Fibroblast of peridontal ligament (primary cell): Measurements from ENCODE around the gene MAGI1.
"Not testable (repeated sequence)": the region's sequence is repeated elsewhere in the genome, so short reads cannot be mapped to it uniquely, and the experiment has no call there.

Experiments
- DNase-seq: peaks from one replicate; pipeline ENCODE4 v3.0.0-alpha.2; 2010; ENCODE audit errors: extremely low read depth

The MAGI1 gene

DNA sequence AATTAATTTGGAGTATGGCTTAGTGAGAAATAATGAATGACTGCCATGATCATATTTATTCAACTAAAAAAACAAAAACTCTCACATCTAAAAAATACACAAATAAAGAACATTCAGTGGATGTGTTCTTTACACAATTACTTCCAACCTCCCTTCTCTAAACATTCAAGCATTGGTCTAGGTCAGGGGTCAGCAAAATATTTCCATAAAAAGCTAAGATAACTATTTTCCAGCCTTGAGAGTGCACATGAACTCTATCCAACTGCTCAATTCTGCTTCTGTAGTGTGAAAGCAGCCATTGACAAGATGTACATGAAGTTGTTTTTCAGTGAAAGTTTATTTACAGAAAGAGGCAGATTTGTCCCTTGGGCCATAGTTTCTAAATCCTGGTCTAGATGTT lies 406.3 kb downstream of the MAGI1 start:
- no peak for DNase-seq

DNA sequence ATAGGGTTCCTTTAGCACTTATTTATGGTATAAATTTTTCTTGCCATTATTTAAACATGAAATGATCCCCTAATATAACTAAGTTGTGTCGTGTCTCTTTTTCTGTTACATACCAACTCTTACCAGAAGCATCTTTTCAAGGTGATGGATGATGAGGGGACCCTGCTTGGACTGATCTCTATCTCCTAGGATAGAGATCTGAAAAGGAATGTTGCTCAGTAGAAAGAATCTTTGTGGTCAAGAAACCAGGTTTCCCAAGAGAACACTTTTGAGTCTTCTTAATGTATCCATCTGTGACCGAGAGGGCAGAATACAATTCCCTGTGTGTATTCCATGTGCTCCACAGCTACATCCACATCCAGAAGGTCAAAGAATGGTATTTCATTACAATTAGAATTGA lies 409.7 kb downstream of the MAGI1 start:
- DNase-seq: no peak

DNA sequence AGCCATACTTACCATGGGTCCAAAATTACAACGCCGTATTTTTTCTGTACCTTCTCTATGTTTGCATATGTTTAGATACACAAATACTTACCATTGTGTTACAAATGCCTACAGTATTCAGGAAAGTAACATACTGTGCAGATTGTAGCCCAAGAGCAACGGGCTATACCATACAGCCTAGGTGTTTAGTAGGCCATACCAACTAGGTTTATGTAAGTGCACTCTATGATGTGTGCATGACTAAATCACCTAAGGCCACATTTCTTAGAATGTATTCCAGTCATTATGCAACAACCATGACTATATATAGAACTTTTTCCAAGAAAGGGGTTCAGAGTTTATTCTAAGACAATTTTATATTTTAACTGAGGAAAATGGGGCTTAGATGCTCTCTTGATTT lies 411.7 kb downstream of the MAGI1 start:
- DNase-seq: peak; percentile 7

DNA sequence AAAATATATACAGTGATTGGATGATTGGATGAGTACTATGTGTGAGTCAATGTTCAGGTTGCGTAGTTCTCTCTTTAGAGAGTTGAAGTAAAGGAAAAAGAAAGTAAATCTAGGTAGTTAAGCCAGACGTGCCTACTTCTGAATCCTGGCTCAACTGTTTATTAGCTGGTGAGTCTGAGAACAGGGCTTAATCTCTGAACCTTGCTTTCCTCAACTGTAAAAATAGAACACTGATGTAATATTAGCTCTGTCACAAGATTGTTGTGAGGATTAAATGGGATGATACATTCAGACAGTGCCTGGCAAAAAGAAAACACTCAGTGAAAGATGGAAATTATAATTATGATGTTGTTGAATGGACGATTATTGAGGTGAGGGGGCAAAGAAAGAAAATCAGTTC lies 413.4 kb downstream of the MAGI1 start:
- no peak for DNase-seq

DNA sequence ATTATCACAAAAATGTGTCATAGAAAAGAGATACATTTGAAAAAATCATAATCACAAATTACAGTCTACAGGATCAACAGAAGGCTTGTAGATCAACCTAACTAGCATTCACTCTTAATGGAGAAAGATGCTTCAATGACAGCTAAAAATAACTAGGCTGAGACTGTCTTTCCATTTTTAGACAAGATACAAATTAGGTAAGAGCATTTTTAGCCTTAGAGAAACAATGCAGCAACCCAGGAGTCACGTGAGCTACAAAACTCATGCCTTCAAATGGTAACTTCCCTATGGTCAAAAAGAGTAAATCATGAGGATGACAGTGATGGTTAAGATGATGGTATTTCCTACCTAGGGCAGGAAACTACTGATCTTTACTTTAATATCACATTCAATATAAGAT lies 415.4 kb downstream of the MAGI1 start:
- no peak for DNase-seq

DNA sequence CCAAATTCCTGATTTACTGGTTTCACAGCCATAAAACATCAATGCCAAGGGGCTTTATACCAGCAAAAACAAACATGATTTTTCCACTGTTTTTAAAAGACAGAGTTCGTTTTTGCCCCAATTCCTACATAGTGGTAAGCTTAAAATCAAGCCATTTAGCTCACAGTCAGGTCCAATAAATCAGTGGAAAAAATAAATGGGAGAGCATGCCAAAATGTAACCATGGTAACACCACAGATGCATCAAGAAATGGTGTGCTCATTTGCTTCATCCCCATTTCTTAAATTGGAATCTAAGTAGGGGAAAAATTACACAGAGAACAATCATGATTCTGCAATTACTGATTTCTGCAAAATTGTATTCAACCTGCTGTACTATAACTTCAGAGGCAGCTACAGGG lies 418.8 kb downstream of the MAGI1 start:
- peak; percentile 26 for DNase-seq

DNA sequence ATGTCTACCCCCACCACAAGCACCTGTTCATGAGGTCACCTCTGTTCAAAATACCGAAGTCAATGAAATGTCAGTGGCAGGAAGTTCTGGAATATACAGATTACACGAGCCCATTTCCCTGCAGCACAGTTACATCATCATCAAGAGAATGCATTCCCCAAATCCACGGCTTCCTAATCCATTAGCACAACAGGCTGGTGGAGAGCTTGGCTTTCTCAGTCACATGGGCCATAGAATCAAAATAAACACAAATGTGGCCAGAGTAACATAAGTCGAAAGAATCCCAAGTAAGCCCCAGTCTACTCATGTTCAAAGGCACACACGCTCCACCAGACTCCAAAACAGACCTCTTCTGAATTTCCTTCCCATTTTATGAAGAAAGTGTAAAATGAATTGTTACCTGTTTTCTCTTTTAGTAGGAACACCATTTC lies 419.3 kb downstream of the MAGI1 start:
- peak; percentile 84 for DNase-seq

DNA sequence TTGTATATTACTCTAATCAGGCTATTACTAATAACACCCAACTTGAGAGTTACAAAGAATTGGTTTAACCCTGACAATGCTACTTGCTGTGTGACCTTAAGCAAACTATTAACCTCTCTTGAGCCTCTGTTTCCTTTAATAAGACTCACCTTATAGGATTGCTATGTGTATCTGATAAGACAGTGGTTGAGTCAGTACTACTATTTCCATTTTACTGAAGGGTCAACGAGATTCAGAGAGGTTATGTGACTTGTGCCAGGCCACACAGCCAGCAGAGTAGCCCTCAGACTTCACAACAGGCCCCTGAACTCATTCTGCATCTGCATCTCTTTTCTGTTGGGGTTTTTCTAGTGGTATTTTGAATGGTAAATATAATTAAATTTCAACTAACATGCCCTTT lies 420.1 kb downstream of the MAGI1 start:
- DNase-seq: no peak

DNA sequence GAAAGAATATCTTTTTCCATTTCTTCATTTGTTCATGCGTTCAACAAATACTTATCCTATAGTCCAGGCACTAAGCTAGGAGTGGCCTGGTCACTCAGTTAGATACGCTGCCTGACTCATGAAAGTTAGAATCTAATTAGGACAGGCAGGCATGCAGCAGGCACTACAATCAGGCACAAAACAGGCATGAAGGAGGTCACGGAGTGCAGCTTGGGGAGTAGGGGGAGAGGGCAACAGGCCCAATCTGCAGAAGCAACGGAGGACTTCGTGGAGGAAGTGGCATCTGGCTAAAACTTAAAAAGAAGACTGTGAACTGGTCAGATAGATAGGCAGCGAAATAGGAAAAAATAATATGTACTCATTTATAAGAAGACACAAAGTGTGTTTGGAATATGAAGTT lies 420.9 kb downstream of the MAGI1 start:
- no peak for DNase-seq

DNA sequence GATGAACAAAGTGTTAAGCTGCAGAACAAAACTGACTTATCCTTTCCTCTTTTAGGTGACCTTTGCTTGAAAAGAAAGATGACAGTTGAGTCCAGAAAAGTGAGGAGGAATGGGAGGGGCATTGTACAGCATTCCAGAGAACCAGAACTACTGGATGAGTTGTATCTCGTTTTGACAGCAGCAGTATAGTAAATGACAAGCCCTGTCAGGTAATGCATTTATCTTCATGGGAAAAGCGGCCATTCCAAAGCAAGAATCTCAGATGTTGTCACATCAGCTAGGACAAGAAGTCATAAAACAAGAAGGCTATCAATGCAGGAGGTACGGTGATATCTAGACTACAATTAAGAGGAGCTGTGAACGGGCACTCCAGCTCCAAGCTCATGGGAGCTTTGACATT lies 421.5 kb downstream of the MAGI1 start:
- no peak for DNase-seq

DNA sequence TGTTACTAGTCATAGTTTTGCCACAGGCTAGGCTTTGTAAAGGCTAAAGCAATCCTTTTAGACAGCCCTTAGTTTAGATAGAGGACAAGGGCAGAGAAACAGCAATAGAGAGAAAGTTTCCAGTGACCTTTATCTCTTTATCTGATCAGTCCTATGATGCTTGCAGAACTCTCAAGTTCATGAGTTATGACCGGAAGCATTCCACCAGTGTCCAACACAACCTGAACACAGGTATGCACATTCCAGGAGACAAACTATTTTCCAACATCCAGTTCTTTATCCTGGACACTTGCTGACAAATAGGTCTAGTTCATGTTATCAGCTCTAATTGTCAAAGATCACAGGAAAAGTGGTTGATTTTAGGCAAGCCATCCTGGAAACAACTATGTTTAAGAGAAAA lies 422.2 kb downstream of the MAGI1 start:
- DNase-seq: no peak

DNA sequence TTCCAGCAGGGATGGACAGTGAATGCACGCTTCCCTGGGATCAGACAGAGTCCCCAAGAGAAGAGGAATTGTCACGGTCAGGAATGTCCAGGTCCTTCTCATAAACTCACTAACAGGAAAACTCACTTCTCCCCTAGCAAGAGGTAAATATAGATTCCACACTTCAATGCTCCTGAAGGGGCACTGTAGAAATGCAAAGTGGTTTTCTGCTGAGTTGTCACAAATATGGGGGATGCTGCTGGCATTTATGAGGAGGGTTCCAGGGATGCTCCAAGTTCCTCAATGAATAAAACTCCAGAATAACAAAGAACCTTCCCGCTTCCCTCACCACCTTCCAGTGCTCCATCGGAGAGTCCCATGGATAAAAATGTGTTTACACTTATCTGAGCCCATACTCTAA lies 423.4 kb downstream of the MAGI1 start:
- no peak for DNase-seq

DNA sequence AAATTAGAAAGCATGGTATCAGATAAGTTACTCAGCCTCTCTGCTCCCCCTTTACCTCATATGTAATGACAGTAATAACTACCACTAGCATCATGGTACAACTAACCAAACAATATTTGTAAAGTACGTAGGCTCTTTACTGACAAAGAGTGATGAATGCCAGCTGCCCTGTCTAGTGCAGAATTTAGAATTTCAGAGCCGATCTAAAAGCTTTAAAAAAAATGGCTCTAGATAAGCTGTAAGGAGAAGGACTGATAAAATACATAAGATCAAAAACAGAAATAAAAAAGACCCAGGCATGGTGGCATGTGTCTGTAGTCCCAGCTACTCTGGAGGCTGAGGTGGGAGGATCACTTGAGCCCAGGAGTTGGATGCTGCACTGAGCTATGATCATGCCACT lies 424.1 kb downstream of the MAGI1 start:
- no peak for DNase-seq

DNA sequence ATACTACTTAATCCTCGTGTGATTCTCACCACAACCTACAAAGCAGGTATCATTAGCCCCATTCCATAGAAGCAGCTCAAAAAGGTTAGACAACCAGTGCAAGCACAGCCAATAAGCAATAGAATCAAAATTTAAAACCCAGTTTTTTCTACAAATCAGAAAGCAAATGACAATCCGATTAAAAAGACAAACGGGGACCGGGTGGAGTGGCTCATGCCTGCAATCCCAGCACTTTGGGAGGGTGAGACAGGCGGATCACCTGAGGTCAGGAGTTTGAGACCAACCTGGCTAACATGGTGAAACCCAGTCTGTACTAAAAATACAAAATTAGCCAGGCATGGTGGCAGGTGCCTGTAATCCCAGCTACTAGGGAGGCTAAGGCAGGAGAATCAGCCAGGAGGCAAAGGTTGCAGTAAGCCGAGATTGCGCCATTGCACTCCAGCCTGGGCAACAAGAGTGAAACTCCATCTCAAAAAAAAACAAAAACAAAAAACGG lies 430.7 kb downstream of the MAGI1 start:
- not testable (repeated sequence) for DNase-seq

DNA sequence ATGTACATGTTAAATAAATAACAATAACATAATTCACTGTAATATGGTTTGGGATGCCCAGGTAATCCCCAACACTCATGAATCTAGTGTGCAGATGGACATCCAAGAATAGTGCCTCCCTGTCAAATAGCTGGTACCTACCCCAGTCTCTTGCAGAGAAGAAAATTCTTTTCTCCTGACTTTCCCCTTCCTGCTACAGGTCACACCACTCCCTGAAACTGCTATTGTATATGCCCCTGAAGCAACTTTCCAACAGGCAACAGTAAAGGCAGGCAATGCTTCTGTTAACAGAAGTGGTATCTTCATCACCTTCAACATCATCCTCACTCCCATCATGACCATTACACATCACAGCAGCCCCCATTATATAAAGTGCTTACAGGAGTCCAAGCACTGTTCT lies 431.6 kb downstream of the MAGI1 start:
- DNase-seq: no peak

DNA sequence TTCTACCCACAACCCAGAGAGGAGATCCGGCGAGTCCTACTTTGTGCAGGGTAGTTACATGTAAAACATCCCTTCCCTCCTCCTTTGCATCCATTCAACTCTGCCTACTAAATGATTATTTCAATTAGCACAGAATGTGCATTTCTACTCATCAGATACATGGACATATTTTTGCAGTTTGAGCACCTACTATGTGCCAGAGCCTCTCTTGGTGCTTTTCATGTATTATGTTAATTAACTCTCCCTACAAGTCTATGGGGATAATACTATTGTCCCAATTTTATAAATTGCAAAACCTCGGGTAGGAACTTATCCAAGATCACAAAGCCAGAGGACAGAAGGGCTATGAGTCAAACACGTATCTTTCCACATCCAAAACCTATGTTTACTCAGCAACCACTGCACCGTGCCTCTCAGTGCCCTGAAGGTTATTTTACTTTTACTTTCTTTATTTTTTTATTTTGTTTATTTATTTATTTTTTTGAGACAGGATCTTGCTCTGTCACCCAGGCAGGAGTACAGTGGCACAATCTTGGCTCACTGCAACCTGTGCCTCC lies 432.8 kb downstream of the MAGI1 start:
- DNase-seq: no peak

DNA sequence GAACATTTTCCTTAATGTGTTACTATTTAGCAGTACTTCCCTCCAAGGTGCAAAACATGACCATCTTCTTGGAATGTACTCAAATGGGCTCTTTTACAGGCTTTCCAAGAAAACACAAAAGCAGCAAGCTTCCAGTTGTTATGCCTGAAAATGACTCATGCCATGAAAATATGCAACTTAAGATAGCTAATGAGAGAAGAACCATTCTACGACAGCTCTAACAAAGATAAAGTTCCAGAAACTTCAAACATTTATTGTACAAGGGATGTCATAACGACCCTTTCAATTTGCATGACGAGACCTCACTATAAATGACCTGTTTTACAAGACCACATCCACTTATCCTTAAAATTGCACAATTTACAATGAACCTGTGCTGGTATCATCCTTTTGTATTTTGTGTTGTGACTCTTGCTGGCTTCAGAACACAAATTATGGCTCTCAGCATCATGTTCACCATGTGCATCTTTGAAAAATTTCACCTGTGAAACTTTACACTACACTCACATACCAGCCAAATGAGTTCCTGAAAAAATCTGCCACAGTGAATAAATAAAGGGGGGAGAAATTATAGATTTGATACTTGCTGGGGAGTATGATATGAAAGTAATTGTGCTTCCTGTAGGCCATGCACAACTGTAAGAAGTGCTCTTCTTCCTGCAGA lies 433.7 kb downstream of the MAGI1 start:
- peak; percentile 44 for DNase-seq

DNA sequence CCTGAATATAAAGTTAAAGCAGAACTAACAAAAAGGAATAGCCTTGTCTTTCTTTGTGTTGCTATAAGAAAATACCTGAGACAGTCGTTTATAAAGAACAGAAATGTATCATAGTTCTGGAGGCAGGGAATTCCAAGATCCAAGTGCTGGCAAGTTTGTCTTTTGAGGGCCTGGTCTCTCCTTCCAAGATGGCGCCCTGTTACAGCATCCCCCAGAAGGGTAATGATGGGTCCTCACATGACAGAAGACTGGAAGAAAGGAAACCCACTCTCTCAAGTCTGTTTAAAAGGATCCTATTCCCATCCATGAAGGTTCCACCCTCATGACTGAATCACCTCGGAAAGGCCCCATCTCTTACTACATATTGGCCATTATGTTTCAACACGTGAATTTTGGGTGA lies 435.1 kb downstream of the MAGI1 start:
- no peak for DNase-seq

DNA sequence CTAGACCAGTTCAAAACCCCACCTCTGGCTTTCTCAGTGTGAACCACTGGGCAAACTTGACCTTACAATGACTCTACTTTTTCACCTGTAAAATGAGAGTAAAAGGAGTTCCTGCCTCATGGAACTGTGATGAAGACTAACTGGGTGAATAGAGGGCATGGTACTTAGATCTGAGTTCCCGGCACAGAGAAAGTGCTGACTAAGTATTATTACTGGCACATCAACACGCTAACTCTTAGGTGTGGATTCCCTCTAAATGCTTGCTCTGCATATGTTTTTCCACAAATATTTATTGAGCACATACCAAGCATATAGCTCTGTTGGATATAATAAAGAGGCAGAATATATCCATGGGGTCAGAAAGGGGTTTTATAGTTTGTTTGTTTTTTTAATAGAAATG lies 437.8 kb downstream of the MAGI1 start:
- no peak for DNase-seq

DNA sequence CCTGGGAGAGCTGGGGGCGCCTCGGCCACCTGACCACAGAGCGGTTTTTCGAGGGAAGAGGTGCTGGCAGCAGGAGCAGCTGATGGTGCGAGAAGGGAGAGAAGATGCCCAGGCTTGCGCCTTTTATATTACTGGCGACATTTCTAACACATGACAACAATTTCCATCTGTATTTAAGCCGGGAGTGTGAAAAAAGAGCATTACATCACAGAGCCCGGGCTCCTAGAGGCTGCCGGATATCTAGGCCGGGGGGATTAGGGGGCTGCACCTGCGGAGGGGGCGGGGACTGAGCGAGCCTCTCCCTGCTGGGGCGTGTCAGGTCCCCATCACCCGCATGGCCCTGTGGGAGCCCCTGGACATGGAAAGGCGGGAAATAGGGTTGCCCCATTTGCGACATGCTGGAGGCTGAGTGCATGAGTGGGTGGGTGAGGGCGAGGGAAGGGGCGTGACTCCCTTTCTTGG lies 440.7 kb downstream of the MAGI1 start:
- DNase-seq: no peak

DNA sequence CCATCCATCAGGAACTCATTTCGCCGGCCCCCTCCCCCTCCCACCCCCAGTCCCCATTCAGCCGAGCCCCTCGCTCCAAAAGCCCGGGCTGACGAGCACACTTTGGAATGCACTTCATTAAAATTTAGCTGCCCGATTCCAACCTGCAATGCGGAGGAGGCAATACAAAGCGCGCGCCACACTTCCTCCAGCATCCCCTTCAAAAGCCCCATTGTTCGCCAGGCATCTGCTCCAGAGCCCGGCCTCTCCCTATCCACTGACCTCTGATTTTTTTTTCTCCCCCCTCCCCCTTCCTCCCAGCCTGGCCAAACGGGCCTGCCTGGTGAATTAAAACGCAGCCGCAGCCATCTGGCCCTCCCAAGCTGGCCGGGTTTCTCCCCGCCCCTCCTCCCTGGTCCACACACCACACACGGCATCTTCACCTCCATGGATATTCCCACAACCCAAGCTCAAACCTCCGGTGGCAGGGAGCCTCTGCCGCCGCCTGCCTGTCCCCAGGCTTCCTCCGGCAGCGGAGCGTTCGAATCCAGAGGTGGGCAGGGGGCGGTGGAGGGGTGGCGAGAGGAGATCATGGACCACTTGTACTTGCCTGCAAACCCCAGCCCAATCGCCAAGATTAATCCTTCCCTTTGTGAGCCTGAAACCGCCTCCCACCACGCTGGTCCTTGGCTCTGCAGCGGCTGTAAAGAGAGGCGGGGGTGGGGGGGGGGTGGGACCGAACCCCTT lies 441.3 kb downstream of the MAGI1 start:
- no peak for DNase-seq

DNA sequence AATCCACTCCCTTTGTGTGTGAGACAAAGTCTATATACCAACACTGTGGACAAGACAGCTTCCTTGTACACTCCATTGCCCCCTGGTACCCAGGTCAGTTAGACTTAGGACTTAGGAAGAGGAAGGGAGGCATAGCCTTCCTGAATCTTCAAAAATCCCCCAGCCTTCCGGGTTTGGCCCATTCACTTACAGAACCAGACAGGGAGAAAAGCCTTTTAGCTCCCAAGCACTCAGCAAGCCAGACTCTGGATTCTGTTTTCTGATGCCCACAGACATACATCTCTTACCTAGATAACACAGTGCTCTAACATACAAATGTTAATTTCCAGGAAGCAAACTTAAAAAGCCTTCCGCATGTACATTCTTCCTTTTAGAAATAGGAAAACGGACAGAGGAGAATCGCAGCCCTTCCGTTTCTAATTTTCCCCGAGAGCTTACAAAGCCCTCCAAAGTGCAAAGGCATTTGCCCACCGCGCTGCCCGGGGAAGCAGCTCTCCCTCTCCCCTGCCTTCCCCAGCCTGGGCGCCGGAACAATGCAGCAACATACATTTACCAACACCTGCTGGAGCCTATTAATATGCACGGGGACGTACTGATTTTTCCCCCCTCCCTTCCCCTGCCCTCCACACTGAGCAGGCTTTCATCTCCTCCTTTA lies 442.0 kb downstream of the MAGI1 start:
- no peak for DNase-seq

DNA sequence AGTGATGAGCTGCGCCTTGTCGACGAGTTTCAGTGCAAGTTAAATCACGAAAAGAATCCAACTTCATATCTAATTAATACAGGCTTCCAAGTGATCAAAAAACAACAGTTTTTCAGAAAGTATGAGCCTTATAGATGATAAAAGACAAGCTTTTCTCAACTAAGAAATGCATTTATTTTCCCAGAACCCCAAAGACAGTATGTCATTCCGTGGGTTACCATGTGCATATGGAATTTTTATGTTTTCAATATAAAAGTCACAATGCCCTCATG lies 442.8 kb downstream of the MAGI1 start:
- DNase-seq: no peak
